HUDEP-2 (cell line): ENCODE results near the gene C16orf89.

Experiments used
- DNase-seq, 76 experiments: peaks; one replicate each; lab custom pipeline; 2025; ENCODE audit not compliant: unreplicated experiment in 76 of 76; lab: John Stamatoyannopoulos, UW

C16orf89 gene

DNA sequence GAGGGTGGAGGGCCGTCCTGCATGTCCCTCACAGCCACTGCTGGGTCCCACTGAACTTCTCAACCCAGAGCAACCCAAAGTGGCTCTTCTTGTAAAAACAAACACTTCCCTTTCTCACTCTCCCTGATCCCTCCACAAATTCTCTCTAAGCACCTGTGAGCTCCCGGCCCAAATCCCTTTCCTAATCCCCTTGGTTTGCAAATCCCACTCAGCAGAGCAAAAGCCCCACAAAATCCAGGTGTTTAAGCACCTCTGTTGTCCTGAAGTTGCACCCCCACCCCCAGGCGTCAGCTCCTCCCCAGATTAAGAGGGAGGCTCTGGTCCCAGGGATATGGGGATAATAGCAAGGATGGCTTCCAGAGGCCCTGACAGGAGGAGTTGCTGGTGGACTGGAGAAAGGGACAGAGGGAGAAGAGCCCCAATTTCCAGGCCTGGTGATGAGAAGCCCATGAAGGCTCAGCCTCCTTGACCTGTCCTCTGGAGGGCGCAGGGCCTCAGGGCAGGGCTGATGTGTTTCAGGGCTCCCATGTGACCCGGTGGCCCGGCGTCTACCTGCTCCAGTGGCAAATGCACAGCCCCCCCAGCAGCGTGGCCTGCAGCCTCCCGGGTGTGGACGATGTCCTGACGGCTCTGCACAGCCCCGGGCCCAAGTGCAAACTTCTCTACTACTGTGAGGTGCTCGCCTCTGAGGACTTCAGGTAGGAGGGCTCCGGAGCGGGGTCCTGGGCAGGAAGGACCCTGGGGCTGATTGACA, 55.0 kb downstream of the C16orf89 start:
- DNase-seq, result peak in 1 of 76 experiments; percentile 6

DNA sequence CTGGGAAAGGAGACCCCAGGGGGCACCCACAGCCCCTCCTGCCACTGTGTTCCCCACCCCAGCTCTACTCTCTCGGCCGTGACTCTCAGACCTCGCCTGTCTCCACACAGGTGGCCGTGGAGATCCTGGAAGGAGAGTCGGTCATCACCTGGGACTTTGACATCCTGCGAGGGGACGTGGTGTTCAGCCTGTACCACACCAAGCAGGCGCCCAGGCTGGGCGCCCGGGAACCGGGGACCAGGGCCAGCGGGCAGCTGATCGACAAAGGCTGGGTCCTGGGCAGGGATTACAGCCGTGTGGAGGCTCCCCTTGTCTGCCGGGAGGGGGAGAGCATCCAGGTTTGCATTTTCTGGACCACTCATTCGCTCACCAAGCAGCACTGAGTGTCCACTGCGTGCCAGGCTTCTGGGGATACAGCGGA, 57.4 kb downstream of the C16orf89 start:
- no peak for DNase-seq

DNA sequence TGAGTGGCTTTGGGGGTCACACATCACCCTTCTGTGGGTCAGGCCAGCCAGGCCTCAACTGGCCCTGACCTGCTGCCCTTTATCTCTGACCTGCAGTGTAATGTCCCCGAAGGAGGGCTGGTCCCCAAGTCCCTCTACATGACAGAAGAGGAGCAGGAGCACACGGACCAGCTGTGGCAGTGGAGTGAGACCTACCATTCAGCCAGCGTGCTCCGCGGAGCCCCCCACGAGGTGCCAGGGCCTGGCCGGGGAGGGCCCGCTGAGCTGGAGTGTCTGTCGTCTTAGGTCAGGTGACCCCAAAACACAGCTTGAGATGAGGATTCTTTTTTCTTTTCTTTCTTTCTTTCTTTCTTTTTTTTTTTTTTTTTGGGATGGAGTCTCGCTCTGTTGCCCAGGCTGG, 58.5 kb downstream of the C16orf89 start:
- no peak for DNase-seq

DNA sequence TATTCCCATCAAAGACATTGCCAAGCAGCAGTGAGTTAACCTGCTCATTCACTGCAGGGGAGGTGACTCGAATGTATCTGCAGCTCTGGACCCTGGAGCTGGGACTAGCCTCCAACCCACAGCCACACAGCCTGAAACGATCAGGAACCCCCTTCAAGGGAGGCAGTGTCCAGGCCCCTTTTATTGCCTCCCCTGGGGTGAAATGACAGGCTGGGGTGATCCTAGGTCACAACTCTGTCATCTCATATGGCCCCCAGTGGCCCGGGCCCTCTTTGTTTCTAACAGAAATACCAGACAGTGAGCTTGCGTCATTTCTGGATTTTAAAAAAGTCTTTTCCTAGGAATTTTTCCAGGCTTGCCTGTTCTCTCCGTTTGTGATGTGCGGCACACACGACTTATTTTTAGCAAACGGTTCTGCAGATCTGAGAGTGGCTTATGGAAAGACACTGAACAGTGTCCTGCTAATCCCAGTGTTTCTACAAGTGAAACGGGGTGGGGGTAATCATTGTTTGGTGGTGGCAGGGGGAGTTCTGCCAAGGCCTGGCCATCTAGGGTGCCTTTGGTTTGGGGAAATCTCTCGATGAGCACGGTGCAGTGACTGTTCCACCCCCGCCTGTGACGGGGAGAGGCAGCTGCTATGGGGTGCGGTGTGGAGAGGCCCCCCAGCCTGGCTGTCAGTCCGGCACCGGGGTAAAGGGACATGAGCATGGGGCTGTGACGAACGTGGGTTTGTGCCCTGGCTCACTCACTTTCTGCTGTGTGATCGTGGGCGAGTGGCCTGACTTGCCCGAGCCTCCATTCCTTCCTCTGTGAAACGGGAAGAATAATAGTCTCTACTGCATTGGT, 59.2 kb downstream of the C16orf89 start:
- DNase-seq, result no peak

DNA sequence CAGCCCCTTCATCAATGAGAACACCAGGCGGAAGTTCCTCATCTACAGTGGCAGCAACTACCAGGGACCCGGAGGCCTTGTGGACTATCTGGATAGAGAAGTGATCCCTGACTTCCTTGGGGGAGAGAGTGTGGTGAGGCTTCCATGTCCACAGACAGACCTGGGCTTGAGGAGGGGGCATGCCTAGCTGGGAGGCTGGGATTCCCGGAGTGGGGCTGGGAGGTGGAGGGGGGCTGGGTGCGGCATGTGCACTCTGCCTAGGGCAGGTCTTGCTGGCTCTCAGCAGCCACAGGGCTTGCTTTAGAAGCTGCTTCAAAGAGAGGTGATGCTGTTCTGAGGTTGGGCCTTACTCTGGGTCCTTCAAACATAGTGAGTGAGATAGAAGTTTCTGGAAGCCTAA, 59.8 kb downstream of the C16orf89 start:
- no peak for DNase-seq

DNA sequence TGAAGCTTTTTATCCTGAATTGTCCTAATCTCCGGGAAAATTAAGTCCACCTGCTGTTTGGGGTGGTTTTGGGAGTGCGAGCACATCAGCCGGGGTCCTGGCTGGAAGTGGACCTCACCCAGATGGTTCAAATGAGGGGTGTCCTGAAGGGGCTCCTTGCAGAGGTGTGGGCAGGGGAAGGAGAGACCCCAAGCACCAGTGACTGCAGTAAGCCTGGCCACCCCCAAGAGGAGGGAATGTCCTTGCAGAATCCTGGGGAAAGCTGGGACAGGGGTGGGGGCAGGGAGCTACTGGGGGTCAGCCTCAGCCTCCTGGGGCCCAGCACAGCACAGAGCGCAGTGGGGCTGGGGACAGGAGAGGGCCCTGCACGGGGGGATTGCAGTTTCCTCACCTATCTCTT, 61.4 kb downstream of the C16orf89 start:
- DNase-seq, result no peak

DNA sequence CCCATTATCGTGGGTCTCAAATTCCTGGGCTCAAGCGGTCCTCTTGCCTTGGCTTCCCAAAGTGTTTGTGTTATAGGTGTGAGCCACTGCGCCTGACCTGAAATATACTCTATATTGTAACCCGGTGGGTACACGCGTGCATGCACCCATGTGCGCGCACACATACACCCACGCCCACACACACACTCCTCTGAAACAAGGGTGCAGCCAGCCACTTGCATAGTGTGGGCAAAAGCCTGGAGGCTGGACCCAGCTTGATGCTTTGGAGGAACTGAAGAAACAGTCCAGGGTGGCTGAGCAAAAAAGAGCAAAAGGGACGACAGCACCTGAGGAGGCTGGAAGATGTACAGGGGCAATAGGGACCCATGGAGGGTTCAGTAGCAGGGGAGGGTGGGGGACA, 61.9 kb downstream of the C16orf89 start:
- no peak for DNase-seq

DNA sequence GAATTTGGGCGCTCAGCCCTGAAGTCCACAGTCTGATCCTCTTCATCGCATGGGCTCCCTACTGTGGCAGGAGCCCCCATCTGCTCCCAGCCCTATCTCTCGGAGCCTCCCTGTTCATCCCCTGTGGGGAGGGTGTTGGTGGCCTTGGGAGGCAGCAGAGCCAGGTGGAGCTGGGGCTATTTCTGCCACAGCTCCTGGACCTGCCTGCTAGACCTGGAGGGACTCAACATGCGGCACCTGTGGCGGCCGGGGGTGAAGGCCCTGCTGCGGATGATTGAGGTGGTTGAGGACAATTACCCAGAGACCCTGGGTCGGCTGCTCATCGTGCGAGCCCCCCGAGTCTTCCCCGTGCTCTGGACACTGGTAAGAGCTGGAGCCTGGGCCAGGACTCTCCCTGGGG, 62.5 kb downstream of the C16orf89 start:
- no peak for DNase-seq

DNA sequence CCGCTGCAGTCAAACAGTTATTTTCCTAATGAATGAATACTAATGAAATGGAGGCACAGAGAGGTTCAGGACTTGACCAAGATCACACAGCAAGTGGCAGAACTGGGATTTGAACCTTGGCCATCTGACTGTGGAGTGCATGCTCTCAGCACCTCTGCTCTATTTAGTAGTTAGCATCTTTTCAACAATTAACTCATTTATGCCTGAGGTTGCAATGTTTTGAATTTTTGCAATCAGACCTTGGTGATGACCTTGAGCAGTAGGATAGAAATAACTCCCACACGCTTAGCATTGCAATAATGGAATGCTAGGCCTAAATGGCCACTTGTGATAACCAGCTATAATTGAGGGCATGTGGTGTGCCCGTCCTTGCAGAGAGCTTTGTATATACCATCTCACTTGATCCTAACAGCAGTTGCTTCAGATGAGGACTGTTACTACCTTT, 63.0 kb downstream of the C16orf89 start:
- DNase-seq, result no peak

DNA sequence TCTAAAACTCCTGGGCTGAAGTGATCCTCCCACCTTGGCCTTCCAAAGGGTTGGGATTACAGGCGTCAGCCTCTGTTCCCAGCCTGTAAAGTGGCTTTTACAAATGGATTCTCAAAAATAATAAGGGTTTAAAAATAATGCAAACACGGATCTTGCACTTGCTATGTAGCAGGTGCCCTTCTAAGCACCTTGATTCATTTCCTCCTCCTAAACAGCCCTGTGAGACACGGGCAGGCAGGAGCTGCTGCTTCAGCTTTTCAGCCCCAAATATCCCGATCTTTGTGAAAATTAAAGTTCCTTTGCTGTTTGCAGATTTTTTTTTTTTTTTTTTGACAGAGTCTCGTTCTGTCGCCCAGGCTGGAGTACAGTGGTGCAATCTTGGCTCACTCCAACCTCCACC, 63.8 kb downstream of the C16orf89 start:
- DNase-seq, result no peak

DNA sequence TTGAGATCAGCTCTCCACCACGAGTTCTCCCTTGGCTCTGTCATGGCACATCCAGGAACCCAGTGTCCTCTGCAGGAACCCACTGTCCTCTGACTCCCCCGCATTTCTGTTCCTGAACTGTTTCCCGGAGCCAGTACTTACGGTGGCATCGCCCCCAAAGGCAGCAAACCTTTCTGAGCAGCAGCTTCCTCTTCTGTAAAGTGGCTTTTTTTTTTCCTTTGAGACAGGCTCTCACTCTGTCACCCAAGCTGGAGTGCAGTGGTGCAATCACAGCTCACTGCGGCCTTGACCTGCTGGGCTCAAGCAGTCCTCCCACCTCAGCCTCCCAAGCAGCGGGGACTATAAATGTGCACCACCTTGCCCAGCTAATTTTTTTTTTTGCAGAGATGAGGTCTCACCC, 64.2 kb downstream of the C16orf89 start:
- no peak for DNase-seq

DNA sequence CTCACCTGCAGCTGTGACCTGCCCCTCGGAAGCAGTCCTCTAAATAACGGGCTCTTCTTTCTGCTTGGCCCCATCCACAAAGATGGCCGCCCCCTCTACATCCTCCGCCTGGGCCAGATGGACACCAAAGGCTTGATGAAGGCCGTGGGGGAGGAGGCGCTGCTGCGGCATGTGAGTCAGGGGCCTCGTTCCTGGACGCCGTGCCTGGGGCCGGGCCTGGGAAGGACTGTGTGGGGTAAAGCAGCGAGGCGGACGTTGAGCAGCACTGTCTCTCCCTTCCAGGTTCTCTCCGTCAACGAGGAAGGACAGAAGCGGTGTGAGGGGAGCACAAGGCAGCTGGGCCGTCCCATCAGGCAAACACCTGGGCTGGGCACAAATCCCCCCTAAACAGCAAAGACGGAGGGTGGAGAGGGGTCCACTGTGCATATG, 65.2 kb downstream of the C16orf89 start:
- no peak for DNase-seq

DNA sequence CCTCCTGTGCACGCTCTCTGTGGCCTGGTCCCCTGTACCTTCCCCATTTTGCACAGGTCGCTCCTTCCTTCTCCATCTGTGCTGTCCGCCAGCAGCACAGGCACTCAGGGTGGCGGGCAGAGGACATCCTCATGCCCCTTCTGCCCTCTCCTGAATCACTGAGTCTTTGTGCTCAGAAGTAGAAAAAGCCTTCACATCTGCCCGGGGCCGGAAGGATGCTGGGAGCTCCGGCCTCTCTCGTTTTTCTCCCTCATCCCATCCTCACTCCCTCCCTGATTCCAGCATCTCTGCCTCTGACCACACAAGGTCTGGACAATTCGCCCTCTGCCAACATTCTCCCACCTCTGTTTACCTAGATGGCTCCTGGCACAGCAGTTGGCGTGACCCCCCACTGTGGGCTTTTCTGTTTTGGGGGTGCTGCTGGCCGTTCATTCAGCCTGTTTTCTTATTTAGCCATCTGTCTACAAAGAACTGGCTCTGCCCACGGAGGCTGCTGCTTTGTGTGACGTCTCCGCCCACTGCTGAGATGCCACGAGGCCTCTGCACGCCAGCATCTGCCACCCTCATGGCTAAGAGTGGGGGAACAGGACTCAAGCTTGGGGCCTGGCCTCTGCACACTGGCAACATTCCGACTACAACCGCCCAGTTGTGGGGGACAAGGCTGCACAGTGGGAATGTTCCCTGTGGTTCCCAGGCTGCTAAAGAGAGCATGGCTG, 70.9 kb downstream of the C16orf89 start:
- DNase-seq, result no peak
